Kidney capillary endothelial cell (primary cell): ENCODE results near the gene TTC33.

Source experiments
- DNase-seq: peaks from one replicate; pipeline ENCODE4 v3.0.0-alpha.2; 2018; ENCODE audit warnings: low spot score

Gene TTC33

DNA sequence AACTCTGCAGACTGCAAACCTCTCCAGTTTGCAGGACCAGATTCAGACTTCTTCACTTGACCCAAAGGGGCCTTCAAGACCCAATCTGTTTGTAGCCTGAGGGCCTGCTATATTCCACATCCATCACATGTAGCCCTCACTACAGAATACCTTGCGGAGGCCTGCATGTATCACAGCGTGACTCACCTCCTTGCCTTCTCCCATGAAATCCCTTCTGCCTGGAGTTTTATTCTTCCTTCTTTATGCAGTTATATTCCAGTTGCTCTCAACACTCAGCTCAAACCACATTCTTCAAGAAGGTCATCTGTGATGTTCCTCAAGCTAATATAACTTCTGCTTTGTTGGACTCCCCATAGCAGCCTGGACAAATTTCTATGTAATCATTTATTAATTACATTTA is 274.5 kb downstream of the TTC33 start:
- no peak for DNase-seq

DNA sequence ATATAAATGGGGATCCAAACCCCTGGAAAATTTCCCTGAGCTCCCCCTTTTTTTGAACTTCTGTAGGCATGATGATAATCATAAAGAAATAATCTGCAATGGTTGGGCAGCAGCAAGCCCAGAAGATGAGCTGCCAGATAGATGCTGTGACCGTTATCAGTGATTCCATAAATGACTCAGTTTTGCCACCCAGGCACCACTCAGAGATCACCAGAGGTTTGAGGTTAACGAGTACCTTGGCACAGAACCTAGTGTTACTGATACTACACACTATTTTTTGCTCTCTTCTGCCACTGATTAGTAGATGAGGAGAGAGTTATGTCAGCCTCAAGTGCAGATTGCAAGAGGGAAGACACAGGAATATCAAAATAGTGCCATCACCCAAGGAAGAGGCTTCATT is 275.4 kb downstream of the TTC33 start:
- no peak for DNase-seq

DNA sequence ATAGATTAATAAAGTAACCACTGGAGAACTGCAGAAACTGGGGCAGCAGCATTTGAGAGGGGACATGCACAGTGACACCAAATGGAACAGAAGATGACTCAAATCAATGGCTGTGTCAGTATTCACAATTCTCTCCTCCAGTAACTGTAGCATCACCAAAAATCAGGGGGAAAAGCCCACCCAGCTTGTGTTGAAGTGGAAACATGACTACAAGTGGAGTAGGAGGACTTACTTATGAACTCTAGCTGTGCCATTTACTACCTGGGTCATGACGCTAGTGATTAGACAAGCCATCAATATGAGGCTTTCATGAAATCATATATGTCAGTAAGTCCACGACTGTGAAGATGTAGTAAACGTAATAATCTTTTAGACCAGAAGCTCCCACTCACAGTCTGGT is 275.8 kb downstream of the TTC33 start:
- no peak for DNase-seq

DNA sequence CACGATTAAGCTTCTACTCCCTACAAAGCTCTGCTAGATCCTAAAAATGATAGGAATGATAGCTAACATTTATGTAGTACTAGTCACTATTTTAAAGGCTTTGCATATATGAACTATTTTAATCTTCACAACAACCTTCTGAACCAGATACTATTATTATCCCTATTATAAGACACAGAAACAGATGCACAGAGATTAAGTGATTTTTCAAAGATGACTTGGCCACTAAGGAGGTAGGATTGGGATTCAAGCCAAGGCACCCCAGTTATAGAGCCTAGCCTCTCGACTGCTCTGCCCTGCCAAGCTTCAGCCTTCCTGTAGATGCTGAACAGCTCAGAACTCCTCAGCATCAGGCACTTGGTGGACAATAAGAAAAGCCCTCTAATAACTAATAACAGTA is 277.0 kb downstream of the TTC33 start:
- no peak for DNase-seq

GRCh38 chr5:40477856-40478546 is 277.8 kb downstream of the TTC33 start:
- DNase-seq = no peak

GRCh38 chr5:40475561-40475960 is 280.2 kb downstream of the TTC33 start:
- DNase-seq = no peak

- DNase-seq = no peak
These were observed 281.5 kb downstream of the TTC33 start for GRCh38 chr5:40474250-40474649.

- DNase-seq = no peak
These were observed 290.3 kb downstream of the TTC33 start for GRCh38 chr5:40465416-40465815.

DNA sequence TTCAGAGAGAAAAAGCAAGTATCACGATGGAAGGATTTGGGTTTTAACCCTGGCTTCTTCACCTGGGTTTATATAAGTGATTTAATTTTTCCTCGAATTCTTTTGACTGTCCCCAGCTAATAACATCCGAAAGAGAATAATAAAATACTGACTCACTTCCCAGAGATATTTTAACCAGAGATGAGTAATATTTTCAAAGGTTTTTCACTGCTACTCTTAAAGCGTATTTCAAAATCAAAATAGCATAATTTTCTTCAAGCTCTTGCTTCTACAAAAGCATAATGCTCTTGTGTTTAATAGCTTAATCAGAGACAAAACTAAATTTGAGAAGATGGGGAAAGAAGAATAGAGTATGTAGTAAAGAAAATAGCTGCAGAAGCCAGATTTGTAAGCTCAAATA is 291.2 kb downstream of the TTC33 start:
- peak; percentile 60 for DNase-seq
